Upper lobe of left lung (tissue), 4 donors: Measurements from ENCODE around the gene MAN1A2.

Experiments used
- CTCF ChIP-seq, 6 experiments: fragments of 450-650 bp in 4 of 6; fragments of 200-600 bp in 2 of 6; sonication (generic) in 2 of 6; IDR thresholded peaks; one replicate each; pipeline ENCODE4 v1.5.1; 2016 to 2019; ENCODE audit warnings: antibody characterized with exemption in 6 of 6
- EP300 ChIP-seq, 4 donors: sonication (generic); formaldehyde crosslinking; IDR thresholded peaks; one replicate each; pipeline ENCODE4 v1.5.1; 2017; ENCODE audit warnings: antibody characterized with exemption in 4 of 4, control low read depth in 2 of 4
- POLR2A ChIP-seq, 4 donors: fragments of 450-650 bp; IDR thresholded peaks; one replicate each; pipeline ENCODE4 v1.5.1; 2016 to 2017; ENCODE audit warnings: antibody characterized with exemption in 4 of 4, mild to moderate bottlenecking in 2 of 4
- POLR2AphosphoS5 ChIP-seq, 2 donors: sonication (generic); formaldehyde crosslinking; IDR thresholded peaks; one replicate each; pipeline ENCODE4 v1.5.1; 2017; ENCODE audit warnings: antibody characterized with exemption in 2 of 2

DNA sequence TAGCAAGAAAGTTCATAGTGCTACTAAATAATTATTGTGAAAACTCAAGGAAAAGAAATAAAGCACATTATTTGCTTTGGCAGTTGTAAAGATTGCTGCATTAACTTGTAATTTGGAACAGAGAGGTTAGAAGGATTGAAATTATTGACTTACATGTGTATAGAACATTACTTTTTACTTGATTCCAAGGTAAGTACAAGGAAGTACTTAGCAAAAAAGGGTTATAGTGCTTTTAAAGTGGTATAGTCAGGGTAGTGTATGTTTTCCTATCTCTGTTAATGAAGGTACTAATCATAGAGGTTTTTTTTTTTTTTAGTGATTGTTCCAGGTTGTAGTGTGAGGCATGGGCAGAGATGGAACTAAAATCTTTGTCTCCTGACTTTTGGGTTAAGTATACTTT, 29.4 kb downstream of the MAN1A2 start:
- TF ChIP-seq CTCF (IDR thresholded peaks at IDR 0.05) (no peak), POLR2A (IDR thresholded peaks at IDR 0.05) (no peak), POLR2AphosphoS5 (IDR thresholded peaks at IDR 0.05) (no peak), EP300 (IDR thresholded peaks at IDR 0.05) (no peak)
